SK-MEL-5 (cell line): ENCODE measurements around the gene GNG4. TPM values are rescaled to one million over a fixed set of nuclear protein-coding genes. Genes with fewer than 3 reads are reported as not detected.
"Not testable (repeated sequence)": the region's sequence is repeated elsewhere in the genome, so short reads cannot be mapped to it uniquely, and the experiment has no call there.

Source experiments
- DNase-seq: peaks from one replicate; pipeline ENCODE4 v3.0.0-alpha.2; 2016; ENCODE audit warnings: low read depth, low spot score
- in situ Hi-C: cut with HindIII; loops from 2 replicates; pipeline ENCODE4 v1.10.0; 2016; ENCODE audit warnings: low sequenced_read_pairs, high pct_unique_total_duplicates, low pct_unique_long_range_greater_than_20kb
- total RNA-seq: library from RNA; depleted of rRNA; stranded (reverse); fragments of >200 nt; shearing (Covaris generic); gene quantifications from 2 replicates; pipeline ENCODE4 v1.2.3, GENCODE V29; 2014

Gene GNG4
- total RNA-seq, 1 experiment from 2014 or later = 6.7 TPM

GRCh38 chr1:235657269-235657668, 7.7 kb upstream of the GNG4 start:
- no peak for DNase-seq
- in situ Hi-C loops = no loop called here

GRCh38 chr1:235652364-235652763, 2.8 kb upstream of the GNG4 start:
- in situ Hi-C loops = no loop called here
- DNase-seq = no peak

GRCh38 chr1:235651170-235651806, 1.7 kb upstream of the GNG4 start:
- in situ Hi-C loops = no loop called here
- no peak for DNase-seq

- in situ Hi-C loops = no loop called here
- no peak for DNase-seq
Observed at GRCh38 chr1:235650341-235651169, 971 bp upstream of the GNG4 start.

GRCh38 chr1:235648954-235649367, 623 bp downstream of the GNG4 start:
- in situ Hi-C loops = no loop called here
- DNase-seq = no peak

- in situ Hi-C loops = no loop called here
- no peak for DNase-seq
Observed at GRCh38 chr1:235648407-235648907, 1.1 kb downstream of the GNG4 start.

- DNase-seq, in situ Hi-C loops: not testable (repeated sequence)
Observed at GRCh38 chr1:235647537-235647936, 2.0 kb downstream of the GNG4 start.

GRCh38 chr1:235646463-235646862, 3.1 kb downstream of the GNG4 start:
- in situ Hi-C loops = no loop called here
- DNase-seq = no peak

GRCh38 chr1:235644693-235645305, 4.8 kb downstream of the GNG4 start:
- DNase-seq = no peak
- in situ Hi-C loops = no loop called here

GRCh38 chr1:235643837-235644692, 5.5 kb downstream of the GNG4 start:
- in situ Hi-C loops = no loop called here
- DNase-seq = no peak

- no peak for DNase-seq
- in situ Hi-C loops = no loop called here
Observed at GRCh38 chr1:235642943-235643371, 6.6 kb downstream of the GNG4 start.

GRCh38 chr1:235642011-235642942, 7.3 kb downstream of the GNG4 start:
- in situ Hi-C loops = no loop called here
- DNase-seq = no peak

- DNase-seq = no peak
- in situ Hi-C loops = no loop called here
Observed at GRCh38 chr1:235640580-235640979, 9.0 kb downstream of the GNG4 start.

GRCh38 chr1:235639226-235640205, 10.1 kb downstream of the GNG4 start:
- in situ Hi-C loops = no loop called here
- DNase-seq = no peak

GRCh38 chr1:235638612-235639011, 11.0 kb downstream of the GNG4 start:
- DNase-seq, in situ Hi-C loops: not testable (repeated sequence)
